HFF-Myc (cell line): ENCODE results near the gene ACTR1A.

Experiments used
- DNase-seq: peaks from one replicate; pipeline ENCODE4 v3.0.0-alpha.2; 2011; ENCODE audit warnings: low read depth; ENCODE audit errors: extremely low read depth
- H3K4me3 ChIP-seq: replicated peaks from 2 replicates; pipeline ENCODE4 v1.5.1; 2011; ENCODE audit warnings: low read depth, mild to moderate bottlenecking, control low read depth, low read length
- TF ChIP-seq, protein P1 (sequence below): IDR thresholded peaks from 2 replicates; pipeline ENCODE4 v1.5.1; 2012; ENCODE audit warnings: mild to moderate bottlenecking, low read depth, low read length, control low read depth; ENCODE audit errors: missing control alignments

The ACTR1A gene

DNA sequence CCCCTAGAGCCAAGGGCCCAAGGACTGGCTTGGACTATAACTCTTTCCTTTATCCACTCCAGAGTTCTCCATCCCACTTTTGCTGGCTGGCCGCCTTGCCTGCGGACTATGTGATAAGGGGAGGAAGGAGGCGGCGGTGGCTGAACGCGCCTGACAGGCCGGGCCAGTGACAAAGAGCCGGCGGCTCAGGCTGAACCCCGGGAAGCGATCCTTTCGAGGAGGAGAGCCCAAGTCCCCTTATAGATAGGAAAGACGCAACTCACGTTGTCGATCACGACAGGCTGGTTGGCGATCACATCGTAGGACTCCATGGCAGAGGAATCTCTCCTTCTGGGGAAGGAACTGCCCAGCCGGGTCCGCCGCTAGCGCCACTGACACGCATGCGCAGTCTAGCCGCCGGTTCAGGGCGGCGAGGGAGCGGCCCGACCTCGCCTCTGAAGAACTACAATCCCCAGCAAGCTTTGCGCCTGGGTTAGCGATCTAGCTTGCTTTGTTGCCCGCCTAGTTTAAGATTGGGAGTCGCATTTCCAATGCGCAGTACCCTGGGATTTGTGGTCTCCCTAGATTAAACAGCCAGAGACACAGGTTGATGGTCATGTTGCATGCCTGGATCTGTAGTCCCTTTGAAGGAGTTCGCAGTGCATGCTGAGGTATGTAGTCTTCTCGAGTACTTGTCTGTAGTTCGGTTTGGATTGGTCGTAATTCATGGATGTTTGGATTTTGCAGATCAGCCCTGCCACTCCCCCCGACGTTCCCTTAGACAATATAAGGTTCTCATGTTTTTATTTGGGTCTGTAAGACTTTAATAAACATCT, at the start of gene ACTR1A:
TSS of gene ACTR1A (minus strand) at position 376 of the 815 bp plus-strand sequence. CDS start at position 311, 65 bp downstream.
- peak; percentile 100 for DNase-seq
- peak within 1 kb of the TSS; percentile 92 for H3K4me3 ChIP-seq
- TF ChIP-seq, protein P1, sequence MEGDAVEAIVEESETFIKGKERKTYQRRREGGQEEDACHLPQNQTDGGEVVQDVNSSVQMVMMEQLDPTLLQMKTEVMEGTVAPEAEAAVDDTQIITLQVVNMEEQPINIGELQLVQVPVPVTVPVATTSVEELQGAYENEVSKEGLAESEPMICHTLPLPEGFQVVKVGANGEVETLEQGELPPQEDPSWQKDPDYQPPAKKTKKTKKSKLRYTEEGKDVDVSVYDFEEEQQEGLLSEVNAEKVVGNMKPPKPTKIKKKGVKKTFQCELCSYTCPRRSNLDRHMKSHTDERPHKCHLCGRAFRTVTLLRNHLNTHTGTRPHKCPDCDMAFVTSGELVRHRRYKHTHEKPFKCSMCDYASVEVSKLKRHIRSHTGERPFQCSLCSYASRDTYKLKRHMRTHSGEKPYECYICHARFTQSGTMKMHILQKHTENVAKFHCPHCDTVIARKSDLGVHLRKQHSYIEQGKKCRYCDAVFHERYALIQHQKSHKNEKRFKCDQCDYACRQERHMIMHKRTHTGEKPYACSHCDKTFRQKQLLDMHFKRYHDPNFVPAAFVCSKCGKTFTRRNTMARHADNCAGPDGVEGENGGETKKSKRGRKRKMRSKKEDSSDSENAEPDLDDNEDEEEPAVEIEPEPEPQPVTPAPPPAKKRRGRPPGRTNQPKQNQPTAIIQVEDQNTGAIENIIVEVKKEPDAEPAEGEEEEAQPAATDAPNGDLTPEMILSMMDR = no peak

DNA sequence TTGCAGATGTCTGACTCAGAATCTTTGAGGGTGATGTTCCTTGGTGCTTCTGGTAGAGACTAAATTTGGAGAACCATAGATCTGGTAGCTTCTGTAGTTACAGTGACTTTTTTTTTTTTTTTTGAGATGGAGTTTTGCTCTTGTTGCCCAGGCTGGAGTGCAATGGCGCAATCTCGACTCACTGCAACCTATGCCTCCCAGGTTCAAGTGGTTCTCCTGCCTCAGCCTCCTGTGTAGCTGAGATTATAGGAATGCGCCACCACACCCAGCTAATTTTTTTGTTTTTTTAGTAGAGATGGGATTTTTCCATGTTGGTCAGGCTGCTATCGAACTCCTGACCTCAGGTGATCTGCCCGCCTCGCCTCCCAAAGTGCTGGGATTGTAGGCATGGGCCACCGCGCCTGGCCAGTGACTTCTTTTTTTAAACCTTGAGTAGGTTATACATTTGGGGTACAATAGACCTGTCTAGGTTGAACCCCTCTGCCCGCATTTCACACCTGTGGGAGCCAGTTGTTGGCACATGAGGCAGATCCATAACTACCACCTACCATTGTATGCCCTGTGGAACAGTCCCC, 48.2 kb upstream of the ACTR1A start:
- TF ChIP-seq, protein P1 = no peak
- no peak for DNase-seq

DNA sequence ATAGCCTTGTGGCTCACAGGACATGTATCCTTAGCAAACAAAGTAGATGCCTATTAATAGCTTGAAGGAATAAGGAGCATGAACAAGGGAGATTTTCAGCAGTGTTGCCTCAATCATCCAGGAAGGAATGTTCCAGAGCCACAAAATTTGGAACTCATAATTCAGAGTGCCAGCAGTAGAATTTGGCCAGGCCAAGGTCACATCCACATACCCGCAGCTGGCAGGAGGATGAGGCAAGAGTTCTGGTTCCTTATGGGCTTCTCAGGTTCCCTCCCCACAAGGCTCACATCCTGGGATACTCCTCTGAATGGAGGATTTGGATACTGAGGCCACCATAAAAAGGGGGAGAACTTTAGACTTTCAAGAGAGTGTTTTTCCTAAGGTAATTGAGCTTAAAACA, 47.0 kb upstream of the ACTR1A start:
- DNase-seq = no peak
- TF ChIP-seq, protein P1 = no peak
- H3K4me3 ChIP-seq = no peak overlapping the region

More for the DNA sequence above, 48.2 kb upstream of the ACTR1A start:
- H3K4me3 ChIP-seq = no peak overlapping the region

DNA sequence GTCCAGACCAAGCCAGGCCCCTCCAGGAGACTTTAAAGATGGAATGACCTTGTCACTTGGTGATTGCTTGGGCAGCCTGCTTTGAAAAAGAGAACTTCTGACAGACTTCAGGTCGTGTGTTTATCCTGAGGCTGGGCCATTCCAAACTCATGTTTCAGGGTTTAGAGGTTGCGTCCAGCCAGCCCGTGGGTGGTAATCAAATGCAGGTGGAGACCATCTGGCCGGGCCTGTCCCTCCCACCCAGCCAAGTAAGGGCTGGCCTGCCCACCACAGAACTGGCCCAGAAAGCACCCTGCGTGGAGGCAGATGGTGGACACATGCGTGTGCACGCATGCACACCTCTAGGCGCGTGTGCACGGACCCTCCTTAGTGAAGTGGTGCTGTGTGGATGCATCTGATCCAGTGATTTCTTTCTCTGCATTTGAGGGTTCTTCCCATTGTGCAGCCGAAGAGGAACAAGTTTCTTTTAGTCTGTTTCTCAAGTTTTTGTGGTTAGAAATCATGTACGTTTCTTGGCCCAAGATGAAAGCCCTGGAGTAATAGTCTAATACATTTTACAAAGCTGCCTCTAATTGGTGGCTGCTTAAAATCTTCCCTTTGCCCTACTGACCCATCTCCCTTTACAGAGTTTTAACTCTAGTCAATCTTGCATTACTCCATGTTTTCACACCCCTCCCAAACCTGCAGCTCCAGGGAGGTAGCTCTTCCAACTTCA, 44.3 kb upstream of the ACTR1A start:
- H3K4me3 ChIP-seq = peak overlapping the region; percentile 16
- TF ChIP-seq, protein P1 = no peak
- peak; percentile 85 for DNase-seq

DNA sequence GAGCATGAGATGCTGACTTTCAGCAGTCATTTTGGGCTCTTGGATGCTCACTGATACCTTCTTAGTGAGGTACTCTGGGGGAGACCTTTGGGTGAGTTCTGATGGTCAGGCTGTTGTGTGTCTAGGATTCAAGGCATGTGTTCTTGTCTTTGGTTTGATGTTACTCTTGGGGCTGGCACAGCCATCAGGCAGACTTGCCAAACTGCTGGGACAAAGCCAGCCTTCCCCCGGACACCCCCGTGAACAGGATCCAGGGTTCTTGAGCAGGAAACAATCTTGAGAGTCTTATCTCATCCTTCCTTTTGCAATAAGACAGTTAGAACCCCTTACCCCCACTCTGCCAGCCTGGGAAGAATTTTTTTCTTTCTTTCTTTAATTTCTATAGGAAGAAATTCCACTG, 43.5 kb upstream of the ACTR1A start:
- H3K4me3 ChIP-seq = peak overlapping the region; percentile 16
- no peak for DNase-seq
- TF ChIP-seq, protein P1 = no peak

DNA sequence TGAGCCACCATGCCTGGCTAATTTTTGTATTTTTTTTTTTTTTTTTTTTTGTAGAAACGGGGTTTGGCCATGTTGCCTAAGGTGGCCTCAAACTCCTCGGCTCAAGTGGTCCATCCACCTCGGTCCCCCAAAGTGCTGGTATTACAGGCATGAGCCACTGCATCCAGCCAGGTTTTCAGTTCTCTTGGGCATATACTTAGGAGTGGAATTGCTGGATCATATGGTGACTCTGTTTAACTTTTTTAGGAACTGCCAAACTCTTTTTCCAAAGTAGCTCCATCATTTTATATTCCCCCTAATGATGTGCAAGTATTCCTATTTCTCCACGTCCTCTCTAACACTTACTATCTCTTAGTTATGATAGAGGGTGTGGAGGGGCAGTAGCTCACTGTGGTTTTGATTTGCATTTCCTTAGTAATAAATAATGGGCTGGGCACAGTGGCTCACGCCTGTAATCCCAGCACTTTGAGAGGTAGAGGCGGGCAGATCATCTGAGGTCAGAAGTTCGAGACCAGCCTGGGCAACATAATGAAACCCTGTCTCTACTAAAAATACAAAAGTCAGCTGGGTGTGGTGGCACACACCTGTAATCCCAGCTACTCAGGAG, 42.9 kb upstream of the ACTR1A start:
- TF ChIP-seq, protein P1 = no peak

More for the DNA sequence above, 42.9 kb upstream of the ACTR1A start:
- DNase-seq = no peak
- no peak overlapping the region for H3K4me3 ChIP-seq
